Suprapubic skin (tissue), 4 donors: ENCODE results near the gene USP10.

Experiments
- EP300 ChIP-seq: sonication (generic); formaldehyde crosslinking; IDR thresholded peaks from one replicate; pipeline ENCODE4 v1.6.1; 2017; ENCODE audit warnings: antibody characterized with exemption
- POLR2A ChIP-seq, 2 donors: fragments of 450-650 bp; IDR thresholded peaks; one replicate each; pipeline ENCODE4 v1.6.1; 2017; ENCODE audit warnings: antibody characterized with exemption in 2 of 2, mild to moderate bottlenecking in 2 of 2, moderate library complexity in 2 of 2
- POLR2AphosphoS5 ChIP-seq, 3 donors: sonication (generic); formaldehyde crosslinking; IDR thresholded peaks; one replicate each; pipeline ENCODE4 v1.6.1; 2017; ENCODE audit warnings: antibody characterized with exemption in 3 of 3
- TF ChIP-seq, protein P1 (sequence below), 2 donors: fragments of 200-600 bp in 1 of 2; fragments of 450-650 bp in 1 of 2; sonication (generic) in 1 of 2; IDR thresholded peaks; one replicate each; pipeline ENCODE4 v1.5.1; 2016 to 2019; ENCODE audit warnings: antibody characterized with exemption in 2 of 2, mild to moderate bottlenecking in 1 of 2, moderate library complexity in 1 of 2

DNA sequence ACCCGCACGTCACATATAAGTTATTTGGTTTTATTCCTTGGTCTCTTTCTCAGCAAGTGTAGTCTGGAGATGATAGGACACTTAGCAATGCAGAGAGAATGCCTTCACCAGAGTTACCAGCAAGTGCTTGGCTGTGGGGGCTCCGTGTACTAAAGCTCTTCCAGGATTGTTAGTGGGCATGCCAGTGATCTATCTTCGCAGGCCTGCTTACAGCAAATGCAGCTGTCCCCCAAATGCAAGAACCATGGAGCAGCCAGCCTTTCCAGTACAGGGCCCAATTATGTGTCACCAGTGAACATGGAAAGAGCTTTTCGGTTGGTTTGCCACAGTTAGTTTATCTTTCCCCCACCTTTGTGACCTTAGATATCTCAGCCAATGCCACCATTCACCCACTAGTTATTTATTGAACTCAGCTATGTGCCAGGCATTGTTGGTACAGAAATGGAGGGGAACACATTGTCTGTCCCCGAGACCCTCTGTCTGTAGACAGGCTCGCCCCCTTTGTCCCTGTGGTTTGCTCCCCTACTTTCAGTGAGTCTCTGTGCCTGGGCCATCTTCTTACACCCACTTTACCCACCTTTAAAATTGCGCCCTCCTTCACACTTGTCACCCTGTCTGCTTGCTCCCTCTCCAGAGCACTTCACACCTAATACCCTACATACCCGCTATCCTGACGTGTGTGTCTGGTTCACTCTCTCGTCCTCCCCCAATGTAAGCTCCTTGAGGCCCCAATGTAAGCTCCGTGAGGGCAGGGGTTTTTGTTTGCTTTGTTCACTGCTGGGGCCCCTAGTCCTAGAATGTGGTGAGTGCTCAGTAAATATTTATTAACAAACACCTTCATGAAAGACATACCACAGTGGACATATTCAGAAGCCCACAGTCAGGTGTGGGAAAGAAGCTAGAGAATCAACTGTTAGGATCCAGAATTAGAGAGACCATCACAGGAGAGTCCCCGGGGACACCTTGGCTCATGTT is 13.3 kb downstream of the USP10 start:
- TF ChIP-seq, protein P1, sequence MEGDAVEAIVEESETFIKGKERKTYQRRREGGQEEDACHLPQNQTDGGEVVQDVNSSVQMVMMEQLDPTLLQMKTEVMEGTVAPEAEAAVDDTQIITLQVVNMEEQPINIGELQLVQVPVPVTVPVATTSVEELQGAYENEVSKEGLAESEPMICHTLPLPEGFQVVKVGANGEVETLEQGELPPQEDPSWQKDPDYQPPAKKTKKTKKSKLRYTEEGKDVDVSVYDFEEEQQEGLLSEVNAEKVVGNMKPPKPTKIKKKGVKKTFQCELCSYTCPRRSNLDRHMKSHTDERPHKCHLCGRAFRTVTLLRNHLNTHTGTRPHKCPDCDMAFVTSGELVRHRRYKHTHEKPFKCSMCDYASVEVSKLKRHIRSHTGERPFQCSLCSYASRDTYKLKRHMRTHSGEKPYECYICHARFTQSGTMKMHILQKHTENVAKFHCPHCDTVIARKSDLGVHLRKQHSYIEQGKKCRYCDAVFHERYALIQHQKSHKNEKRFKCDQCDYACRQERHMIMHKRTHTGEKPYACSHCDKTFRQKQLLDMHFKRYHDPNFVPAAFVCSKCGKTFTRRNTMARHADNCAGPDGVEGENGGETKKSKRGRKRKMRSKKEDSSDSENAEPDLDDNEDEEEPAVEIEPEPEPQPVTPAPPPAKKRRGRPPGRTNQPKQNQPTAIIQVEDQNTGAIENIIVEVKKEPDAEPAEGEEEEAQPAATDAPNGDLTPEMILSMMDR (IDR thresholded peaks at IDR 0.05) = no peak
- no peak for TF ChIP-seq POLR2A (IDR thresholded peaks at IDR 0.05)
- TF ChIP-seq POLR2AphosphoS5 (IDR thresholded peaks at IDR 0.05) = no peak
- TF ChIP-seq EP300 = no peak
